Measurements from ENCODE around the gene INPP5D. TPM values are rescaled to one million over a fixed set of nuclear protein-coding genes. Genes with fewer than 3 reads are reported as not detected.

INPP5D gene
- total RNA-seq, 1 donor from 2014 or later = 8.9 TPM

DNA sequence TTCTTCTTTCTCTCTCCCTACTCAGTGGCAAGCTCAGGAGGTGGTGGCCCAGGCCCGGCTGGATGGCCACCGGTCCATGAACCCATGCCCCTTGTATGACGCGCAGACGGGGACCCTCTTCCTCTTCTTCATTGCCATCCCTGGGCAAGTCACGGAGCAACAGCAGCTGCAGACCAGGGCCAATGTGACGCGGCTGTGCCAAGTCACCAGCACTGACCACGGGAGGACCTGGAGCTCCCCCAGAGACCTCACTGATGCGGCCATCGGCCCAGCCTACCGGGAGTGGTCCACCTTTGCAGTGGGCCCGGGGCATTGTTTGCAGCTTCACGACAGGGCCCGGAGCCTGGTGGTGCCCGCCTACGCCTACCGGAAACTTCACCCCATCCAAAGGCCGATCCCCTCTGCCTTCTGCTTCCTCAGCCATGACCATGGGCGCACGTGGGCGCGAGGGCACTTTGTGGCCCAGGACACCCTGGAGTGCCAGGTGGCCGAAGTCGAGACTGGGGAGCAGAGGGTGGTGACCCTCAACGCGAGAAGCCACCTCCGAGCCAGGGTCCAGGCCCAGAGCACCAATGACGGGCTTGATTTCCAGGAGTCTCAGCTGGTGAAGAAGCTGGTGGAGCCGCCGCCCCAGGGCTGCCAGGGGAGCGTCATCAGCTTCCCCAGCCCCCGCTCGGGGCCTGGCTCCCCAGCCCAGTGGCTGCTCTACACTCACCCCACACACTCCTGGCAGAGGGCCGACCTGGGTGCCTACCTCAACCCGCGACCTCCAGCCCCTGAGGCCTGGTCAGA lies 25.9 kb upstream of the INPP5D start:
- peaks cover 2% of the 10 kb centered on the region for H3K9me3 Mint-ChIP-seq
- H3K4me1 Mint-ChIP-seq = peaks cover 5% of the 10 kb centered on the region
- DNase-seq (ENCODE audit: low spot score in 2 of 2, unreplicated experiment in 2 of 2) = no peak
- H3K27ac Mint-ChIP-seq = no peak overlapping the region
- TF ChIP-seq CTCF (IDR thresholded peaks at IDR 0.05; ENCODE audit: unreplicated experiment) = no peak
- no peak overlapping the region for H3K4me3 Mint-ChIP-seq
- H3K27me3 Mint-ChIP-seq (ENCODE audit: low read depth) = no peaks in the 10 kb centered on the region
- no peaks in the 10 kb centered on the region for H3K36me3 Mint-ChIP-seq

- no peaks in the 10 kb centered on the region for H3K36me3 Mint-ChIP-seq
- no peak for DNase-seq (ENCODE audit: low spot score in 2 of 2, unreplicated experiment in 2 of 2)
- no peak for TF ChIP-seq CTCF (IDR thresholded peaks at IDR 0.05; ENCODE audit: unreplicated experiment)
- H3K4me1 Mint-ChIP-seq = peaks cover 5% of the 10 kb centered on the region
- no peaks in the 10 kb centered on the region for H3K27me3 Mint-ChIP-seq (ENCODE audit: low read depth)
- H3K9me3 Mint-ChIP-seq = no peaks in the 10 kb centered on the region
- no peak overlapping the region for H3K4me3 Mint-ChIP-seq
- no peak overlapping the region for H3K27ac Mint-ChIP-seq
Measured at GRCh38 chr2:233035426-233036161, 24.5 kb upstream of the INPP5D start.

DNA sequence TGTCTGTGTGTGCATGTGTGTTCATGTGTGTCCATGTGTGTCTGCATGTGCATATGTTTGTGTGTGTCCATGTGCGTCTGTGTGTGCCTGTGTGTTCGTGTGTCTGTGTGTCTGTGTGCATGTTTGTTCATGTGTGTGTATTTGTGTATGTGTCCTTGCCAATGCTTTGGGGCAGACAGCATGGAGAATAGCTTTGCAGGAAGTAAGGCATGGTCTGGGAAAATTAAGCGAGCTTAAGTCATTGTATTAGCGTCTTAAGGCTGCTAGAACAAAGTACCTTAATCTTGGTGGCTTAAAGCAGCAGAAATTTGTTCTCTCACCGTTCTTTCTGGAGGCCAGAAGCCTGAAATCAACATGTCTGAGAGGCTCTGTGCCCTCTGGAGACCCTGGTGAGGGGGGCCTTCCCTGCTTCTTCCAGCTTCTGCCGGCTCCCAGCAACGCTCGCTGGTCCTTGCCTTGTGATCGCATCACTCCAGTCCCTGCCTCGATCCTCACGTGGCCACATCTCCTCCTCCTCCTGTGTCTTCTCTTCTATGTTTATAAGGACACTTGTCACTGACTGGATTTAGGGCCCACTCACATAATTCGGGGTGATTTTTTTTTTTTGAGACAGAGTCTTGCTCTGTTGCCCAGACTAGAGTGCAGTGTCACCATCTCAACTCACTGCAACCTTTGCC lies 23.8 kb upstream of the INPP5D start:
- H3K4me1 Mint-ChIP-seq = peaks cover 5% of the 10 kb centered on the region
- H3K9me3 Mint-ChIP-seq = no peaks in the 10 kb centered on the region
- H3K4me3 Mint-ChIP-seq = no peak overlapping the region
- H3K36me3 Mint-ChIP-seq = no peaks in the 10 kb centered on the region
- H3K27me3 Mint-ChIP-seq (ENCODE audit: low read depth) = no peaks in the 10 kb centered on the region
- no peak for DNase-seq (ENCODE audit: low spot score in 2 of 2, unreplicated experiment in 2 of 2)
- no peak overlapping the region for H3K27ac Mint-ChIP-seq
- TF ChIP-seq CTCF (IDR thresholded peaks at IDR 0.05; ENCODE audit: unreplicated experiment) = no peak

DNA sequence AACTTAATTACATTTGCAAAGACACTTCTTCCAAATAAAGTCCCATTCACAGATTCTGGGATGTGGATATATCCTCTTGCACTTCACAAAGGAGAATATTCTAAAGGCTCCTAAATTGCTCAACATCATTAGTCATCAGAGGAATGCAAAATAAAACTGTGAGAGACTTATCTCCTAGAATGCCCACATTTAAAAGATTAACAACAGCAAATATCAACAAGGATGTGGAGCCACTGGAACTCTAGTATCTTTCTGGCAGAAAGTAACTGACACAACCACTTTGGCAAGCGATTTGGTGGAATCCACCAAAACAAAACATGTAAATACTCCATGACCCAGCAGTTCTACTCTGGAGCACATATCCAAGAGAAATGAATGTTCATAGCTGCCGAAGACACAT lies 23.1 kb upstream of the INPP5D start:
- TF ChIP-seq CTCF (IDR thresholded peaks at IDR 0.05; ENCODE audit: unreplicated experiment) = no peak
- no peak overlapping the region for H3K4me3 Mint-ChIP-seq
- no peaks in the 10 kb centered on the region for H3K36me3 Mint-ChIP-seq
- no peak for DNase-seq (ENCODE audit: low spot score in 2 of 2, unreplicated experiment in 2 of 2)
- no peak overlapping the region for H3K27ac Mint-ChIP-seq
- peaks cover 5% of the 10 kb centered on the region for H3K27me3 Mint-ChIP-seq (ENCODE audit: low read depth)
- no peaks in the 10 kb centered on the region for H3K9me3 Mint-ChIP-seq
- H3K4me1 Mint-ChIP-seq = peaks cover under 1% of the 10 kb centered on the region

DNA sequence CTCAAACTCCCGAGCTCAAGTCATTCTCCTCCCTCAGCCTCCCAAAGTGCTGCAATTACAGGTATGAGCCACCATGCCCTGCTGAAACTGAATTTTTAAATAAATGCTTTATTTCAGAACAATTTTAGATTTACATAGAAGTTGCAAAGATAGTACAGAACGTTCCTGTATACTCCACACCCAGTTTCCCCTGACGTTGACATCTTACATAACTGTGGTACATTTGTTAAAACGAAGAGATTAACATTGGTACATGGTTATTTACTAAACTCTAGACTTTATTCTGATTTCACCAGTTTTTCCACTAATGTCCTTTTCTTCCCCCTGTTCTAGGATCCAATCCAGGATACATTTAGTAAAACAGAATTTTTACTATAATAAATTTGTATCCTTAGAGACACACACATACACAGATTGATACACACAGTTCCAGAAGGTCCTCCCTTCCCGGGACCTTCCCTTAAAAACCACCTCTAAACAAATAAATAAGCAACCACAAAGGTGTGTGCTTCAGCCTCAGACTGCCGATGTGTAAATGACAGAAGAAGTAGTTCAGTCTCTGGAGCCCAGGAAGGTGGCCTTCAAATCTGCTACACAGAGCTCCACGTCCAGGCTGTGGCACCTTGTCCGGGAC lies 20.8 kb upstream of the INPP5D start:
- peaks cover 17% of the 10 kb centered on the region for H3K27me3 Mint-ChIP-seq (ENCODE audit: low read depth)
- no peak for TF ChIP-seq CTCF (IDR thresholded peaks at IDR 0.05; ENCODE audit: unreplicated experiment)
- no peak for DNase-seq (ENCODE audit: low spot score in 2 of 2, unreplicated experiment in 2 of 2)
- no peaks in the 10 kb centered on the region for H3K36me3 Mint-ChIP-seq
- no peak overlapping the region for H3K4me3 Mint-ChIP-seq
- no peaks in the 10 kb centered on the region for H3K9me3 Mint-ChIP-seq
- H3K4me1 Mint-ChIP-seq = no peaks in the 10 kb centered on the region
- H3K27ac Mint-ChIP-seq = no peak overlapping the region
